AG04449 (cell line): ENCODE data around the gene CETP.

Experiments
- CTCF ChIA-PET: fragments of 350-600 bp; formaldehyde crosslinking; extraction: SDS; loops from one replicate; lab custom pipeline; 2021; ENCODE audit warnings: antibody characterized with exemption; lab: Yijun Ruan, JAX
- POLR2A ChIA-PET: fragments of 400-600, 350-600 bp; formaldehyde crosslinking; extraction: SDS; loops from one replicate; lab custom pipeline; 2020; ENCODE audit warnings: antibody characterized with exemption, inconsistent platforms; lab: Yijun Ruan, JAX
- DNase-seq: peaks from one replicate; pipeline ENCODE4 v3.0.0-alpha.2; 2010; ENCODE audit warnings: low read depth, low spot score
- H3K4me3 ChIP-seq: 2 replicates; pipeline ENCODE4 v1.5.1; 2011; ENCODE audit warnings: low read depth, mild to moderate bottlenecking, control low read depth, low read length
- CTCF ChIP-seq: IDR thresholded peaks from one replicate; pipeline ENCODE4 v1.5.1; 2011; ENCODE audit warnings: mild to moderate bottlenecking, moderate library complexity, low read length, control low read depth, inconsistent platforms; ENCODE audit not compliant: insufficient read depth; ENCODE audit errors: missing control alignments

CETP gene

GRCh38 chr16:57032346-57032745, 70.6 kb downstream of the CETP start:
- ChIA-PET POLR2A (interaction anchor here (0.6 to 0.9 kb wide), 2 partner anchors 43 to 264 kb away, joined by 3 read pairs; partner anchors contain the start of gene NLRC5), CTCF (no interaction called here)
- no peak overlapping the region for H3K4me3 ChIP-seq
- TF ChIP-seq CTCF, result no peak
- no peak for DNase-seq

- DNase-seq, result no peak
- ChIA-PET POLR2A (interaction anchor here (0.6 to 0.9 kb wide), 2 partner anchors 44 to 264 kb away, joined by 3 read pairs; partner anchors contain the start of gene NLRC5), CTCF (interaction anchor here (1.0 kb wide), 1 partner anchor 149 kb away, joined by 3 read pairs; no protein-coding TSS in a partner anchor)
- TF ChIP-seq CTCF, result no peak
- no peak overlapping the region for H3K4me3 ChIP-seq
Measured at GRCh38 chr16:57032931-57033330, 71.2 kb downstream of the CETP start.
